NCI-H146 treated with DMSO at 0.1 percent for 48 hours (cell line): ENCODE data around the gene CDKAL1.
"Not testable (repeated sequence)": the region's sequence is repeated elsewhere in the genome, so short reads cannot be mapped to it uniquely, and the experiment has no call there.

ENCODE experiments used
- DNase-seq: peaks from one replicate; lab custom pipeline; 2025; ENCODE audit not compliant: unreplicated experiment; lab: John Stamatoyannopoulos, UW

CDKAL1 gene

GRCh38 chr6:21187485-21187884, 653.2 kb downstream of the CDKAL1 start:
- no peak for DNase-seq

GRCh38 chr6:21188505-21189223, 654.4 kb downstream of the CDKAL1 start:
- DNase-seq, result peak; percentile 85

DNA sequence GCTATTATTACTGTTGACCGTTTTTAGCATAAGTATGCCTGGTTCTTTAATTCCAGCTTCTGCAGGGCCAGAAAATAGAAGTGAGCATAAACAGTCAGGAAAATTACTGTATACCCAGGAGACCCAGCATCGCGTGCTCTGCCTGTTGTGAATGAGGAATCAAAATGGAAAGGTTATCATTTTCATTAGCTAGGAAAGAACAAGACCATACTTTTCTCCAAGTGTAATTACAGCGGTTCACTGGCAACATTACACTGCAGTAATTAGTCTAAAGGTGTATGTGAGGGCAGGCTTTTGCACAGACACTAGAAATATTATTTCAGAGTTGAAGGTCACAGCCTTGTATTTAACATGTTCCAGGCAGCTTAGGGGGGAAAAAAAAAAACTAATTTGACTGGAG, 655.5 kb downstream of the CDKAL1 start:
- peak; percentile 74 for DNase-seq

DNA sequence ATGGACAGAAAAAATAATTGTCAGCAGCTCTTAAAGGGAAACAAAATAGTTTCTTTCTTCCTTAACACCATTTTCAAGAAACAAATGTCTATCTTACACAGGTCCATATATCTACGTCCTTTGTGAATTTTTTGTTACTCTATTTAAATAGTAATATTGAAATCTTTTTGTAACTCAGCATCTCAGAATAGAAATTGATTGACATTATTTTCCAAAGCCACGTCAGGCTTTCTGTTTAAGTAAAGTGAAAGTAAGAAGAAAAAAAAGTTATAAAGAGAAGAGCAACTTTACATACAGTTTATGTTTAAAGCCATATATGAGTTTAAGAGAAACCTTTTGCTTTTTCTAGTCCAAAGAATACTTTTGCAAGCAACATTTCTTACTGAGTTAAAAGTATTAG, 656.4 kb downstream of the CDKAL1 start:
- DNase-seq, result no peak

DNA sequence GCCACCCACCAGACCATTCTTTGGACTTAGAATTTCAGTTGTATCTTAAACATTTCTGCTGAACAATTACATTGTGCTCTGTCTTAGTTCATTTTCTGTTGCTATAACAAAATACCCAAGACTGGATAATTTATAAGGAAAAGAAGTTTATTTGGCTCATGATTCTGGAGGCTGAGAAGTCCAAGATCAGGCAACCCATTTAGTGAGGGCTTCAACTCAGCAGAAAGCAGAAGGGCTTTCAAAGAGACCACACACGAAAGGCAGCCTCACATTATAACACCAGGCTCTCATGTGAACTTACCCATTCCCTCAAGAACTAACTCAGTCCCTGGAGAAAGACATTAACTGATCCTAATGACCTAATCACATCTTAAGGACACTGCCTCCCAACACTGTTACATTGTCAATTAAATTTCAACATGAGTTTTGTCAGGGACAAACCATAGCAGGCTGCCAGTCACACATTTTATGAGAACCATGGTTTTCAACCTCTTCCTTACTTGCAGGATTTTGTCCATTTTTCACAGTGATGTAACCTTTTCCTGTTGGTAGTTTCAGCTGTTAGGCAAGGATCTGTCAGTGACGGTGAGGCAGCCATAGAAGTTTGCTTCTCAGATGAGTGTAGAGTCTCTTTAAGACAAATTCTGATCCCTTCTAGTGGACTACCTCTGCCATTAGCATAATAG, 659.7 kb downstream of the CDKAL1 start:
- no peak for DNase-seq

DNA sequence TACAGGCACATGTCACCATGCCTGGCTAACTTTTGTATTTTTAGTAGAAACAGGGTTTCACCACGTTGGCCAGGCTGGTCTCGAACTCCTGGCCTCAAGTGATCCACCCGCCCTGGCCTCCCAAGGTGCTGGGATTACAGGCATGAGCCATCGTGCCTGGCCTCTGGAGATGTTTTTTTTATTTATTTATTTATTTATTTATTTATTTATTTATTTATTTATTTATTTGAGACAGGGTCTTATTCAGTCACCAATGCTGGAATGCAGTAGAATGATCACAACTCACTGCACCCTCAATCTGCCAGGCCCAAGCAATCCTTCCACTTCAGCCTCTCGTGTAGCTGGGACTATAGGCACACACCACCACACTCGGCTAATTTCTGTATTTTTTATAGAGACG, 661.0 kb downstream of the CDKAL1 start:
- DNase-seq, result not testable (repeated sequence)

DNA sequence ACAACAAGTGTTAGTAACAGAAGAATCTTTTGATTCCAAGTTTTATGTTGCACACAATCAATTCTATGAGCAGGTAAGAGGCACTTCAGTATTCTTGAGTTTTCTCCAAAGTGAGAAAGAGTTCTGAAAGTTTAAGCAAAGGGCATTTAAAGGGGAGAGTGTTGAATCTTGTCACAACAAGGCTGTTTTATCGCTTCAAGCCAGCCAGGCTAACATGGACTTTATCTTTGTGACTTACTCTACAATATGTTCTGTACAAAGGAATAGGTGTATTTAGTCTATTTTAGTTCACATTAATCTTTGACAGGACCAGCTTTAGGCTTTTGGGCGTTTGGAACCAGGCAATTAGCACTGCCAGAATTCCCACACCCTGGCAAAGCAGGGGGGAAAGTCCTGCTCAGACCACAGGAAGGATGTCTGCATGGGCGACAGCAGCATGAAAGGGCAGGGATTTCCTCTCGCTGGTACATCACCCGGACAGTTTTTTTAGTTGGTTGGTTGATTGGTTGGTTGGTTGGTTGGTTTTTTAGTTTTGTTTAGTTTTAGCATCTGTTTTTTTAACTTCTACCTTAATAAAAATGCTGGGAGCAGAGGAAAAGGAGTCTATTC, 663.9 kb downstream of the CDKAL1 start:
- DNase-seq, result no peak

GRCh38 chr6:21199262-21199661, 665.0 kb downstream of the CDKAL1 start:
- peak; percentile 45 for DNase-seq

DNA sequence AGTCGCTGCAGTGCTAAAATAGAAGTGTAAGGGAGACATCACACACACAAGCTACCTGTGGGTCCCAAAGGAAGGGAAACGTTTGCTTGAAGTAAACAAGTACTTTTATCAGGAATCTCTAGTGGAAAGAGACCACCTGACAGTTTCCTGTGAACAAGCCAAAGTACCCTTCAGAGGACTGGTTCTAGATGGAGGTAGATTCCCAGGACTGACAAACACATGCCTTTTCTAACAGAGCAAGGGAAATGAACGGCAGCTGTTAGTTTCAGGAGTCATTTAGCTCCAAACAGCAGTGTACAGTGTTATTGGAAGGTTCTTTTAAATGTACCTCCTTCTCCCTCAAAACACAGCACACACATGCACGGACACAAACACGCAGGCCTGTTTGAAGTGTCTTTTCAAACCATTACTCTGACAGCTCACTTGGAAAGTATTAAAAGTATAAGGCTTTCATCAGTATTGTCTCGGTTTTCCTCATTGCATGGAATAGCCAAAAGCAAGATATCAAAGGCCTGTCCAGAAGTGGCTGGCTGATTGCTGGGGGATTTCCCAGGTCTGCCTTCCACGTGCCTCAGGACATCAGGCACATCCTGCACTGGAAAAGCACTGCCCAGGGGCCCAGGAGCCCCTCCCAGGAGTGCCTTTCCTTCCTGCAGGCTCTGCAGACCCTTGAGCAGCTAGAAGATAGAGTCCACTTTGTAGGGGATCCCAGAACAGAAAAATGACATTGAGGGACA, 666.0 kb downstream of the CDKAL1 start:
- no peak for DNase-seq

DNA sequence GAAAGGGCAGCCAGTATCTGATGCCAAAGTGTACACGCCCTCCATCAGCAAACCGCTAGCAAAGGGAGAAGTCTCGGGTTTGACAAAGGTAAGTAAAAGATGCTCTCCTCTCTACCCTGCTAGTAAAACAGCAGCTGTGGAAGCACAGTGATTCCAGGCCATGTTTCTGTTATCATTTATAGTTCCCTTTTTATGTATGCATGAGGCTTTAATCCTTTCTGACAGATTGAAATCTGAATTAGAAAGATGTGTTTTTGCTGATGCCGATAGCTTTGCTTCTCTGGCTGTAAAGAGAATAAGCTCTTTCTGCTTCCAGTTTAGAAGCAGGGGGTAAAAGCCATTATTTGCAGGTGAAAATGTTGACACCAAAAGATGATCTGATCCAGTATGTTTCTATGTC, 666.9 kb downstream of the CDKAL1 start:
- peak; percentile 63 for DNase-seq

DNA sequence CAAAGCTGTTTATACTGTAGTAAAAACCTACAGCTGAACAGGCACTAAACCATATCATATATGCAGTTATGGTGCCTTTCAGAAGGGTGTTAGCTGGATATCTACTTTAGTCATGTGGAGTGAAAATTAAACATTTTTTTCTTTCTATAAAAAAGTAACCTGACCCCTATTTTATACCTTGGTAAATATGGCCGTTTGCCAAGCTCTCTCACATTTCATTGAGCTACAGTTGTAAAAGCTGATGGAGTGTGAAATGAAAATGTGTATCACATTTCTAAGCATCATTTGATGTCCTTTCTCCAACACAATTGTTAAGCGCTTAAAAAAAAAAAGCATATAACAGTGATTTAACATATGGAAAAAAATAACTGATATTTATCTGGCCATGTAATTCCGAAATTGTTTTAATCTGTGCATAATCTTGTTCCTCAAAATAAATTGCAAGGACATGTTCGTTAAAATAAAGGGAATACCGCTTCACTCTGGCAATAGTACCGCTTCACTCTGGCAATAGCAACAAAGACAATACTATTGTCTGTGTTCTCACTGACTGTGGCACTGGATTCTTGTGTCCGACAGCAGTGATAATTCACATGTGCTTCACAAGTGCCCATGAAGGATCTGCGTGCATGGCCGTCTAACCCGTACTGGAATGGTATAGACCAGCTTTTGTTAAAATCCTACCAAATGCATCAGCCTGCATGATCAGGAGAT, 667.5 kb downstream of the CDKAL1 start:
- peak; percentile 94 for DNase-seq

- no peak for DNase-seq
These were observed 668.3 kb downstream of the CDKAL1 start for GRCh38 chr6:21202521-21202920.

GRCh38 chr6:21204951-21205350, 670.7 kb downstream of the CDKAL1 start:
- no peak for DNase-seq

DNA sequence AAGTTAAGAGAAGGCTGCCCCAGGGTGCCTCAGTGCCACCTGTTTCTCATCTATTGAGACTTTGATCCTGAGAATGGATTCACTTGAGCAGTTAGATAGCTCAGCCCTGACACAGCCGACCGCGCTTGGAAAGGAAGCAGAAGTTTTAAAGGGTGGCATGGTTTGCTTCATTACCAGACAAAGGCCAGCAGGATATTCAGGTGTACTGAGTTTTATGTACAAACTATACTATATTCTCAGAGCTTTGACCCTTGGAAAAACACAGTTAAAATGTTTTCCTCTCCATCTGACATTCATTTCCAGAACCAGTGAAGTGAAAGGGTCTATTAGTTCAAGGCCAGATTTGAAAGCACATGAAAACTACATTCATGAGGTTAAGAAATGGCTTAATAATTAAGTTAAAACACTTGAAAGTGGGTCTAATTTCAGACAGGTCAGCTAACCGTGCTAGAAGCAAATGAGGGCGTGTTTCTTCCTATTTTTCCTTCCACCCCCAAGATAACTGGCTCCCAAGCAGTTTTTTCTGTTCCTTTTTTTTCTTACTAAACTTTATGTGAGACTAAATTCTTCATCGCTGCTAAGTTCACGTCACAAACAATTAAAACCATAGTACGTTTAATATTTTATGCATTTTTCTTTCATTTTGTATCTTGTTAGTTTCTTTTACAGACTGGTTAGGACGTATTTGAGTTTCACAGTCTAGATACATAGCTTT, 674.0 kb downstream of the CDKAL1 start:
- DNase-seq, result no peak

DNA sequence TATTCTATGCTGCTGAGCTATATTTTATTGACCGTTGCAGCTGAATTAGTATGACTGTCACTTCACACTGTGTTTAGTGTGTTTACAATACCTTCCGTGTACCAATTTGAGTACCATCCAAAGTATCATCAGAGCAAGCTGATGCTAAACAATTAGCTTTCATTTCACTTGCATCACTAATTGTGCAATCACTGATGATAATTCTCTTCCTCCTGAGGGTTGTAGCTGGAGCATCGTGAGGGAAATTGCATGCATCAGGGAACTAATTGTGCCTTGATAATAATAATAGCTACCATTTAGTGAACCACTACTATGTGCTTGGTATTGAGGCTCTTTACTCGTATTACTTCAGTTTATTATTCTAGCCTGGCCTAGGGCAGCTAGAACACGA, 674.5 kb downstream of the CDKAL1 start:
- no peak for DNase-seq

DNA sequence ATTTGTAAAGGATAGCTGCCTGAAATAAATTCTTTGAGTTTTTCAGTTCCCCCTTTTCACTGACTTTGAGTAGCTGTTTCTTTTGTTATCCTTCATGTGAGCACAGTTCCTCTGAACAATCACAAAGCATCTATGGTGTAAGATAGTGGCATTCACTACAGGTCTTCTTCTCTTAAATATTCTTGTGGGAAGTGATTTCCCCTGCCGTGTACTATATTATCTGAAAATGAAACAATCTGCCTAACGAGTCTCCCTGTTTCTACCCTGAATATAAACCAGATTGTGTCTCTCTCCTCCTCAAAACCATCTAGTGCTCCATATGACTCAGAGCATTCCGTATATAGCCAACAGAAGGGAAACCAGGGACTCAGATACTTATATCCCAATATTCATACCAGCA, 679.2 kb downstream of the CDKAL1 start:
- no peak for DNase-seq

DNA sequence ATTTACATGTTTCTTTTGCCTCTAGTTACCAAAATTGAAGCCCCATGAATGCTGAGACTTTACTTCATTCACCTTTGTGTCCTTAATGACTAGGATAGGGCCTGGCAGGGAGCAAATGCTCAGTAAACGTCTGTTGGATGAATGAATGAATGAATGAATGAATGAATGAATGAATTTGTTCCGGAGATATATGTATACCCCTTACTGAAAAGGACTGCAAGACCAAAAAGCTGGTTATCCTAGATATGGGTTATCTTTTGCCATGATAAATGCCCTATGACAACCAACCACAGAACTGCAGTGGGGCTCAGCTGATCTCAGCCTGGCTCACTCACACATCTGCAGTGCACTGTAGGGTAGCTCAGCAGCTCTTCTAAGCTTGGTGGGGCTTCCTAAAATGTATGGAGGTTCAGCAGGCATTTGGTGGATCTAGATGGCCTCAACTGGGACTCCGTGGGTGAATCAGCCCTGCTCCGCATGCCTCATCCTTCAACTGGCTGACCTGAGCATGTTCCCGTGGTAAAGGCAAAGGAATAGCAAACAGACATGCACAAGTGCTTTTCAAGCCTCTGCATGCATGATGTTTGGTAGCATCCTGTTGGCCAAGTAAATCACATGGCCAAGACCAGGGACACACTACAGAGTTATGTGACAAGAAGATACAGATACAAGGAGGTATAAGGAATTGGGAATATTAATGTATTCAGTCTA, 680.6 kb downstream of the CDKAL1 start:
- no peak for DNase-seq

DNA sequence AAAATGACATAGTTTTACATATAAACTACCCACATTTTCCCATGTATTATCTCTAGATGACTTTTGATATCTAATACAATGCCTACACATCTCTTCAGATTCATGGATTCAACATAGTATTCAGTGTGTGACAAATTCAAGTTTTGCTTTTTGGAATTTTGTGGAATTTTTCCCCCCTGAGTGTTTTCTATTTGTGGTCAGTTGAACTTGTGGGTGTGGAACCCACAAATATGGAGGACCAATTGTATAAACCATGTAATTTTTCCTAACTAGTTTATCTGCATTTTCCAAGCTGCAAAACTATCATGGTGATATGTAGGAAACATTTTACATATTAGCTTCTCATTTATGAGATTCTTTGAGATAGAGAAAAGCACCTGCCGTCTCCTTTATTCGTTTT, 685.0 kb downstream of the CDKAL1 start:
- DNase-seq, result no peak

- no peak for DNase-seq
These were observed 685.6 kb downstream of the CDKAL1 start for GRCh38 chr6:21219856-21220255.
